NOMO-1 treated with dmso at 0.1 percent for 144 hours (cell line): Measurements from ENCODE around the gene HDC.
A peak's percentile ranks its signal among the peaks of the same experiment; 100 is the strongest.

Source experiments
- DNase-seq: peaks from one replicate; lab custom pipeline; 2025; ENCODE audit not compliant: unreplicated experiment; lab: John Stamatoyannopoulos, UW

The HDC gene

DNA sequence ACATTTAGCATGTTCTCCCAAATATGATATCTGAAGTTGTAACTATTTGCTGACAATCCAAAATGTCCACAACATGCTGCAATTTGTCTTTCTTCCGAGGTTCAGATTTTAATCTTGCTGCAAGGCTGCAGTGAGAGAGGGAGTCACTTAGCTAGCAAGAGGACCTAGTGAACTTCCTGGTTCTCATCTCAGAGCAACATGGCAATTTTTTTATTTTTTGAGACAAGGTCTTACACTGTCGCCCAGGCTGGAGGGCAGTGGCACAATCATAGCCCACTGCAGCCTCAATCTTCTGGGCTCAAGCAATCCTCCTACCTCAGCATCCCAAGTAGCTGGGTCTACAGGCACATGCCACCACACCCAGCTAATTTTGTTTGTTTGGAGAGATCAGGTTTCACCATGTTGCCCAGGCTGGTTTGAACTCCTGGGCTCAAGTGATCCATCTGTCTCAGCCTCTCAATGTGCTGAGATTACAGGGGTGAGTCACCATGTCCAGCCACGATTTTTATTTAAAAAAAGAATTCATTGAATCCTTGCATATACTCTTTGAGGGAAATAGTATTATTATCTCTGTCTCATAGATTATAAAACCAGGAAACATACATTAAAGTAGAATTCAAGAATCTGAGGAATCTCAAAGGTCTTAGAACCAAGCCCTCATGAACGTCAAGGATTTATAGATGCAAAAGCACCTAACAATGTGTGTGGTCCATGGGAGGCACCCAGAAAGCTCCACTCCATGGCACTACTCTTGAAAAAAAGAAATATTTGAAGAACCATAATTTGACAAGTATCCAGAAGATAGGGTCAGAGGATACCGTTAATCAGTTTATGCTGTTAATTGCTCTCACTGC lies 9.1 kb downstream of the HDC start:
- DNase-seq: no peak

DNA sequence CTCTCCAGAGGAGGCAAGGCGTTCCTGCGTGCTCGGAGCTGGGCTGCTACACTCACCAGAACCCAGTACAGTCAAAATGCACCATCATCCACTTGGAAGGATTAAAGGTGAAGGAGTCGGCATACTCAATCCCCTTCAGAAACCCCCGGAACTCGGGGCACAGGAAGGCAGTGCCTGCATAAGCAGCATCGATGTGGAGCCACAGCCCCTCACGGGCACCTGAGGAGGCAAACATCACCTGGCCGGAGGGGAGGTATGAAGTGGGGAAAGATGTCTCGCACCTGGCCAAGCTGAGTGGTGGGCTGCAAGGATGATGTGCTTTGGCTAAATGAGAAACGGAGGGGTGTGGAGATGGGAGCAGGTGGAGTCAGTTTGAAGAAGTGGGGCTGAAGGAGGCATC lies 13.0 kb downstream of the HDC start:
- DNase-seq: no peak

DNA sequence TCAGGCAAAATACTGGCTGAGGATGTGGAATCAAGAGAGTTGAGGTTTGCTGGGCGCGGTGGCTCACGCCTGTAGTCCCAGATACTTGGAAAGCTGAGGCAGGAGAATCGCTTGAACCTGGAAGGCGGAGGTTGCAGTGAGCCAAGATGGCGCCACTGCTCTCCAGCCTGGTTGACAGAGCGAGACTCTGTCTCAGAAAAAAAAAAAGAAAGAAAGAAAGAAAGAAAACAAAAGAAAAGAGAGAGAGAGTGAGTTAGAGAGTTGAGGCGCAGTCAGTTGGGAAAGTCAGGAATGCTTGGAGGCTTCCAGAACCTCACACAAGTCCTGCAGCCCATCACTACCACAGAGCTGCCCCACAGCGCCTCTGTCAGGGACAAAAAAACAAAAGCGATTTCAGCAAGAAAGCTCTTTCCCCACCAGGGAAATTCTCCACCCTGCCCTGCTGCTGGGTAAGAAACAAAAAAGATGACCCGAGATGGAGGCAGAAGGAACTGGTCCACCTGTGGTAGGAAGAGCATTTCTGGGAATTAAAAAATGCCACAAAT lies 13.8 kb downstream of the HDC start:
- DNase-seq: no peak

DNA sequence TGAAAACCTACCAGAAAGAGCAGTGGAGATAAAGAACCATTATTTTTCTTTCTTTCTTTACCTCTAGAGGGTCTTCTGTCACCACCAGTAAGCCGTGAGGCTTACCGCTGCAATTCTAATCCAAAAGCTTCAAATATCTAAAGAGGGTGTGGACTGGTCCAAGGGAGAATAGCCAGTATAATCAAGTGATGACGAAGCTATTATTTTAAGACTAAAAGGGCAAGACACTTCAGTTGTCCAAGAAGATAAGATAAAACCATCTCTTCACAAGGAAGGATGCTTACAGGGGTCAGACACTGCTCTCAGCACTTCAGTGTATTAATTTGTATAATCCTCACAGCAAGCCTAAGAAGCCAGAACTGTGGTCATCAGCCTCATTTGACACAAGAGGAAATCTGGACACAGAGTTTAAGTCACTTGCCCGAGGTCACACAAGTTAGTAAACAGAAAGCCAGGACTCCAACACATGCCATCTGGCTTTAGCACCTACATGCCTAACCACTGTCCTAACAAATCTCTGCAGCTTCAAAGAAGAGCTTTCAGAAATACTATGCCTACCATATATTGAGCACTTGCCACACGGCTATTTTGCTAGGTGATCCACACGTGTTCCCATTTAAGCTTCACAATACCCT lies 14.6 kb downstream of the HDC start:
- no peak for DNase-seq

DNA sequence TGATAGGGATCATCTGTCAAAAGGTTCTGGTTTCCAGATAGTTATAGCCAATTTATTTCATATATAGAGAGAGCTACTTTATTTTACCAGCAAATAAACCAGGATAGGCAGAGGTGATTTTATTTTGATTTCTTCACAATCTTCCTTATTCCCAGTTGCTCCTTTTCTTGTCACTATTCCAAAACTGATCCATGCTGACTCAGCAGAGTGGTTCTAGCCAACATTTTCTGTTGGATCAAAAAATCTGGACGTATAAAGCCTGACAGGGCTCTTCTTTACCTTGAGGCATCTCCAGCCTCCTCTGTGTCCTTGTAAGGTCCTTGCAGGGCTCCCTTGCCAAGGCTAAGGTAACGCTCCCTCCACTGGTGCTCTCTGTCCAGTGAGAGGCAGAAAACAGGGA lies 15.8 kb downstream of the HDC start:
- no peak for DNase-seq

DNA sequence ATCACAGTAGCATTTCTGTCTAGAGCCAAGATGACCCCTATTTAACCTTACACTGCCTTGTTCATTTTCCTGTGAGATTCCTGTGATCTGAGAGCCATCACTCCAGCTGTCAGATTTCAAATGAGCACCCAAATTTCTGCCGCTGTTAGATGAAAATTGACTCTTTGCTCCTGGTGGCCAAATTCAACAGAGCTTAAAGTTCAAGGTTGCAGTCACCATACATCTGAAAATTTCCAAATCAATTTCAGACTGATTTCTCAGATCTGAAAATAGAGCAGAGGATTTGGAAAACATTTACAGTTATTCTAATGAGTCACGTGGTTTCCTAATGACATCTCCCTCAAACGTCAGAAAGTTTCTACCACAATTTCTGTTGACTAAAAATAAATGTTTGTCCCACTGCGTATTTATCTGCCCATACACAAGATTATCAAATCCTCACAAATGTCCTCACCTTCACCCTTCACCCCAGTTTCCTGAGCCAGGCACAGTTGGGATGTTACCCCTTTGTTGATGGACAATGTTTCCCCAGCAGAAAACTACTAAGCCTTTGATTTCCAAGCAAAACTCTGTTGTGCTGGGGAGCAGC lies 16.4 kb downstream of the HDC start:
- no peak for DNase-seq

DNA sequence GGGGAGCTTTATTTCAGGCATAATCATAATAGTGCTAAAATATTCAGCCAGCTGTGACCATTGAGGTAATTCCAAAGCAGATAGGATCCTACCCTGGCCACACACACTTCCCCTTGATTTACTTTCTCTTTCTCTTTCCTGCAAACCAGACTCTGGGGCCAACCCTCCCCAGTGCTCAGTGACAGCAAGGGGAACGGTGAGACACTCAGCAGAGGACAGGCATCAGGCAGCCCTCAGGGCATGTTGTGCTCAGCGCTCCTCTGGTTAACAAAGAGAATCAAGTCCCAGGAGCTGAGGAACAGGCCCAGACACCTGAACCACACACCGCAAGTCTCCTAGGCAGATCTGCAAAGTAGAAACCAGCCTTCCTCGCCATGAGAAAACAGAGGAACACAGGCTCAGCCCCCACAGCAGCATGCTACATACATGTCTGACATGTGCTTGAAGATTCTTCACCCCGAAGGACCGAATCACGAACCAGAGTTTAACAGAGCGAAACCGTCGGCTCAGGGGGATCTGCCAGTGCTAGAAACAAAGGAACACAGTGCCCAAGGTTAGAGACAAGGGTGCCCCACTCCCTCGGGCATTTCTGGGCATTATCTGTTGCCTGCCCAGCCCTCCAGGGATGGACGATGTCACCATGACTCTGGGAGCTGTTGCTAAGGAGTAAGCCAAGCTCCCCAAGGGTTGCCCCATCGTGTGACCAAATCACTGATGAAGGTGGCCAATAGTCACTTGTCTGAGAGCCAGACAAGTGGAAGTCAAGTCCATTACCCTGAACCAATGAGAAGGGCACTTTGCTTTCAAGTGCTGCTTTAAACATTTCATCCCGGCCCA lies 17.5 kb downstream of the HDC start:
- DNase-seq: peak; percentile 52

- no peak for DNase-seq
Observed at GRCh38 chr15:50246631-50247030, 18.9 kb downstream of the HDC start.

DNA sequence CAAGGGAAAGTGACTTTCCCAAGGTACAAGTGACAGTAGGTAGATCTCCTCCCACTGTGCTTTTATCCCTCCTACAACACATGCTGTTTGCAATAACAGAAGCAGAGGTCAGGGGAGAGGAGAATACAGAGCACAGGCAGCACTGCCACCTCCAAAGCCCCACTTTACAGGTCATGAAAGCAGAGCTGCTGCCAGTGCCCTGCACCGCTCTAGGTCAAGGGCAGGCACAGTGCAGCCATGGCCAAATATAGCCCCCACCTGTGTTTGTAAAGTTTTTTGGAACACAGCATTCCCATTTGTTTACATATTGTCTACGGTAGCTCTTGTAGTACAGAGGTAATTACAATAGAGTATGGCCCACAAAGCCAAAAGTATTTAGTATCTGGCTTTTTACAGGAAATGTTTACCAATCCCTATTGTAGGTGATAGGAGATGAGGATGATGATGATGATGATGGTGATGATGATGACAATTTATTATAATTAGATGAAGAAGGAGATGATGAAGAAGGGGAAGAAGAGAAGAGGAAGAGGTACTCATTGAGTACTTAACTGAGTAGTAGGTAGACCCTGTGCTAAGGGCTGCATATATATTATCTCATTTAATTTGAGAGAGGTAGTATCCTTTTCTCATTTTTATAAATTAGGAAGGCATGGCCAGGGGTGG lies 20.4 kb downstream of the HDC start:
- DNase-seq: no peak

GRCh38 chr15:50244153-50244552 lies 21.4 kb downstream of the HDC start:
- DNase-seq: no peak

- no peak for DNase-seq
Observed at GRCh38 chr15:50241684-50242450, 23.7 kb downstream of the HDC start.

- no peak for DNase-seq
Observed at GRCh38 chr15:50238255-50238654, 27.3 kb downstream of the HDC start.

DNA sequence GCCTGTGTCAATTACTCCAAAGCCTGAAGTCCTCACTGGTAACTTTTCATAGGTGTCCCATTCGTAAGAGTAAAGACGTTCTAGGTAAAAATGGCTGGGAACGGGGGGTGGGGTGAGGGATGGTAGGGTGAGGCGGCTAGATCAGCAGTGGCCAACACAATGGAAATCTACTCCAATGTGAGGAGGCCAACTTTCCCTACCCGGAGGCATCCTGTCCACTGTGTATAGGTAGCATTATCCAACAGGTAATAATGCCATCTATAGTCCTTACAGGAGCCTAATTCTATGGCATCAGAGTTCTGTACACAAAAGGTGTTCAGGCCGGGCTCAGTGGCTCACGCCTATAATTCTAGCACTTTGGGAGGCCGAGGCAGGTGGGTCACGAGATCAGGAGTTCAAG lies 29.1 kb downstream of the HDC start:
- DNase-seq: no peak

- no peak for DNase-seq
Observed at GRCh38 chr15:50235794-50236193, 29.7 kb downstream of the HDC start.

DNA sequence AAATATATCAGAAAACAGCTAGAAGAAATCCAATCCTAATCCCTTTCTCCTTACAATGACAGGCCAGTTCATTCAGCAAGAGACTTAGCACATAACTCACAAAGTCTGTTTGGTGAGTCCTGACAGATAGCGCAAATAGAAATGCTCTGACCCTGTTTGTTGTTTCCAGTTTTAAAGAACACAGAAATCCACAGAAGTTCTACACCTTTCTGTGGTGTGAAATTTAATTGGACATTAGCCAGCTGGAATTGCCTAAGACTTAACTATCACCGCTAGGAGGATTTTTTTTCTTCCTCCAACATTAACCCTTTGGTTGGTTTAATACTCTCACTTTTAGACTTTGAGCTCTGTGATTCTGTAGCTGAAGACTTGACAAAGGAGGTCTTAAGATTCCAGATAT lies 30.8 kb downstream of the HDC start:
- no peak for DNase-seq

DNA sequence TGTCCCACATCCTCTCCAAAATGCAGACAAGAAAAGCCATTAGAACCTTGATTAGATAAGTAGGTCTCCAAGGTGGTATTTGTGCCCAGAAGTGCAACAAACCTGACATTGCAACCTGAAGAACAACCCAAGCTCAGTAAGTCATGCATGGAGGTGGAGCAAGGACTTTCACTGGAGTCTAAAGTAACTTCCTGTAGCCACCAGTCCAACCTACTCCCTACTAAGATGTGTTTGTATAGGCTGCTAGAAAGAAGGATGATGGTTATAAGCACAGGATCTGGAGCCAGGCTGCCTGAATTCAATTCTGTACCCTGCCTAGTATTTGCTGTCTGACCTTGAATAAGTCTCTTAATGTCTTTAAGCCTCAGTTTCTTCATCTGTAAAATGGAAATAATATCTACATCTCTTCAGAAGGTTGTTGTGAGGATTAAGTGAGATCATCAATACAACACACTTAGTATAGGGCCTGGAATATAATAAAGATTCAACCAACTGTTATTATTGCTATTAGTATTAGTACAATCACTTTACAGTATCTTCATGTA lies 32.3 kb downstream of the HDC start:
- DNase-seq: no peak

DNA sequence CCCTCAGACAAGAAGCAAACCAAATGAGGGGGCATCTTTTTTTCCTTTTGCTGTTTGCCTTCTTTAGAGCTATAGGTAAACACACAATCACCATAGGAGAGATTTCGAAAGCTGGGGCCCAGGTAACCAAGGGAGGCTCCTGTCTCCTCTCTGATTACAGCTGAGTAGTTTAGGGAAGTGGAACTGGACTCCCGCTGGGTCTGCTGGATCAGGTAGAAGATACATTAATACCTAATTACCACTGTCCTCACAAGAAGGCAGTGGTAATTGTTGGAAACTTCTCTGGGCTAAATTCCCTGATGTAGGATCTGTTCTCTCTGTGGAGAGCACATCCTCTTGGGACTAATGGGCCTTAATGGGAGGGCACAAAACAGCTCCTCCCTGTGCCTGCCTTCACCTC lies 32.7 kb downstream of the HDC start:
- no peak for DNase-seq

DNA sequence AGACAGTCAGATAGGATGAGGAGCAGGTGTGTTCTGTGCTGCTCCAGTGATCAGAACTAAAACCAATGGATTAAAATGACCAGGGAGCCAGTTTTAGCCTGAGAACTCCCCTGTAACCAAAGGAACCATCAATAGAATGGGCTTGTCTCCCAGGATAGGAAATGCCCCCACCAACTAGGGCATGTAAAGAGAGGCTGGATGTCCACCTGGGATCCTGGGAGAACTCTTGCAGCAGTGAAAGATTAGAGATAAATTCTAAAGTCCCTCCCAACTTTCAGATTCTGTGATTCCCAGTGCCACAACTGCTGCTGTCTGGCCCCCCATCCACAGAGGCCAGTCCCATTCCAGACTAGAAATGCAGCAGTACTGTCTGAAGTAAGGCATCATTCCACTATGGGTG lies 33.8 kb downstream of the HDC start:
- no peak for DNase-seq

GRCh38 chr15:50229336-50229735 lies 36.2 kb downstream of the HDC start:
- no peak for DNase-seq

DNA sequence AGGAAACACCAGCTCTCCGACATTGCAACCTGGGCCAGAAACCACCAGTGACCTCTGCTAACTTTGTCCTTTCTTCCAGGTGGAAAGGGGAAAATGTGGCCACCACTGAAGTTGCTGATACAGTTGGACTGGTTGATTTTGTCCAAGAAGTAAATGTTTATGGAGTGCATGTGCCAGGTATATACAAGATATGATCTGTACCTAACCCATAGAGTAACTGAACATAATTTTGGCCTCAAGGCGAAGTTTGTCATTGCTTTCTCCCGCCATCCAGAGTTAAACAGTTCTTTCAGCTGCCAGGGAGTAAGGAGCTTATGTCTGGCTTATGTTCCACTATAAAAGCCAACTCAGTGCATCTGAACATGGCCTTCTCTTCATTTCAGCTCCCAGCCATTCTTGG lies 36.7 kb downstream of the HDC start:
- no peak for DNase-seq
